GM12865 (cell line): Measurements from ENCODE around the gene TCF7L1.

Source experiments
- DNase-seq: peaks from one replicate; pipeline ENCODE4 v3.0.0; 2010; ENCODE audit warnings: low read depth
- H3K4me3 ChIP-seq: 2 replicates; pipeline ENCODE4 v1.5.1; 2011; ENCODE audit warnings: mild to moderate bottlenecking, low read depth, low read length, control low read depth
- CTCF ChIP-seq: IDR thresholded peaks from 2 replicates; pipeline ENCODE4 v1.5.1; 2011; ENCODE audit warnings: low read length, control low read depth, low read depth, inconsistent platforms; ENCODE audit not compliant: insufficient read depth; ENCODE audit errors: missing control alignments

The TCF7L1 gene

GRCh38 chr2:85135660-85135914 is 2.4 kb downstream of the TCF7L1 start:
- TF ChIP-seq CTCF, result no peak
- H3K4me3 ChIP-seq, result no peak overlapping the region
- DNase-seq, result no peak

GRCh38 chr2:85137156-85137555 is 4.0 kb downstream of the TCF7L1 start:
- no peak for DNase-seq
- TF ChIP-seq CTCF, result no peak
- no peak overlapping the region for H3K4me3 ChIP-seq

GRCh38 chr2:85143463-85144082 is 10.4 kb downstream of the TCF7L1 start:
- no peak overlapping the region for H3K4me3 ChIP-seq
- TF ChIP-seq CTCF, result no peak
- DNase-seq, result no peak

GRCh38 chr2:85145116-85145820 is 12.1 kb downstream of the TCF7L1 start:
- no peak for TF ChIP-seq CTCF
- H3K4me3 ChIP-seq, result no peak overlapping the region
- DNase-seq, result no peak

- TF ChIP-seq CTCF, result no peak
- DNase-seq, result no peak
- no peak overlapping the region for H3K4me3 ChIP-seq
These were observed 15.0 kb downstream of the TCF7L1 start for GRCh38 chr2:85148190-85148589.

- H3K4me3 ChIP-seq, result no peak overlapping the region
- DNase-seq, result no peak
- TF ChIP-seq CTCF, result no peak
These were observed 17.8 kb downstream of the TCF7L1 start for GRCh38 chr2:85151026-85151425.

GRCh38 chr2:85152895-85153294 is 19.7 kb downstream of the TCF7L1 start:
- no peak for TF ChIP-seq CTCF
- no peak for DNase-seq

More at GRCh38 chr2:85152895-85153294, 19.7 kb downstream of the TCF7L1 start:
- no peak overlapping the region for H3K4me3 ChIP-seq
